H9 (cell line): ENCODE data around the gene MEIS2. TPM values are rescaled to one million over a fixed set of nuclear protein-coding genes. Genes with fewer than 3 reads are reported as not detected.

Experiments used
- DNase-seq: peaks from one replicate; pipeline ENCODE4 v3.0.0-alpha.2; 2017
- H2AFZ ChIP-seq: one replicate; pipeline ENCODE4 v1.6.1; 2013; ENCODE audit warnings: mild to moderate bottlenecking, low read length, control low read depth, moderate library complexity
- H2AK5ac ChIP-seq: 2 replicates; pipeline ENCODE4 v1.6.1; 2013; ENCODE audit warnings: low read length, control low read depth, mixed read lengths; ENCODE audit not compliant: insufficient read length
- H2BK120ac ChIP-seq: one replicate; pipeline ENCODE4 v1.6.1; 2013; ENCODE audit warnings: low read depth, mild to moderate bottlenecking, low read length, control low read depth, inconsistent platforms; ENCODE audit not compliant: poor library complexity, severe bottlenecking
- H2BK12ac ChIP-seq: 2 replicates; pipeline ENCODE4 v1.6.1; 2013; ENCODE audit warnings: low read length, control low read depth, mixed read lengths, low read depth; ENCODE audit not compliant: insufficient read length
- H2BK15ac ChIP-seq: 2 replicates; pipeline ENCODE4 v1.6.1; 2013; ENCODE audit warnings: low read depth, low read length, control low read depth
- H2BK20ac ChIP-seq: one replicate; pipeline ENCODE4 v1.6.1; 2013; ENCODE audit warnings: low read depth, mild to moderate bottlenecking, low read length, control low read depth, inconsistent platforms; ENCODE audit not compliant: poor library complexity, severe bottlenecking
- H2BK5ac ChIP-seq: 2 replicates; pipeline ENCODE4 v1.6.1; 2013; ENCODE audit warnings: low read length, control low read depth, mixed read lengths; ENCODE audit not compliant: insufficient read length
- H3K14ac ChIP-seq: 2 replicates; pipeline ENCODE4 v1.6.1; 2013; ENCODE audit warnings: low read length, control low read depth; ENCODE audit not compliant: insufficient read depth
- H3K18ac ChIP-seq: 2 replicates; pipeline ENCODE4 v1.6.1; 2013; ENCODE audit warnings: low read depth, mild to moderate bottlenecking, mixed read lengths, low read length, control low read depth; ENCODE audit not compliant: insufficient read length
- H3K23ac ChIP-seq: 2 replicates; pipeline ENCODE4 v1.6.1; 2013; ENCODE audit warnings: low read length, control low read depth, mixed read lengths, low read depth; ENCODE audit not compliant: insufficient read length
- H3K23me2 ChIP-seq: 2 replicates; pipeline ENCODE4 v1.6.1; 2013; ENCODE audit warnings: low read depth, mild to moderate bottlenecking, mixed read lengths, low read length, control low read depth; ENCODE audit not compliant: insufficient read length, poor library complexity, severe bottlenecking
- H3K27ac ChIP-seq: 2 replicates; pipeline ENCODE4 v1.5.1; 2013; ENCODE audit warnings: low read length, control low read depth, mixed read lengths, low read depth; ENCODE audit not compliant: insufficient read length
- H3K27me3 ChIP-seq: 2 replicates; pipeline ENCODE4 v1.6.1; 2013; ENCODE audit warnings: low read length, control low read depth, inconsistent platforms; ENCODE audit not compliant: insufficient read depth
- H3K4ac ChIP-seq: 2 replicates; pipeline ENCODE4 v1.6.1; 2013; ENCODE audit warnings: low read depth, mild to moderate bottlenecking, control low read depth, inconsistent platforms, low read length, moderate library complexity
- H3K4me1 ChIP-seq: 2 replicates; pipeline ENCODE4 v1.6.1; 2013; ENCODE audit warnings: low read length, control low read depth, inconsistent platforms; ENCODE audit not compliant: insufficient read depth
- H3K4me2 ChIP-seq: 2 replicates; pipeline ENCODE4 v1.6.1; 2013; ENCODE audit warnings: low read length, control low read depth, mixed read lengths; ENCODE audit not compliant: insufficient read length, insufficient read depth
- H3K56ac ChIP-seq: 2 replicates; pipeline ENCODE4 v1.6.1; 2013; ENCODE audit warnings: low read depth, mild to moderate bottlenecking, mixed read lengths, low read length, control low read depth; ENCODE audit not compliant: insufficient read length
- H3K79me1 ChIP-seq: 2 replicates; pipeline ENCODE4 v1.6.1; 2013; ENCODE audit warnings: low read depth, mild to moderate bottlenecking, moderate library complexity, low read length, control low read depth, inconsistent platforms; ENCODE audit not compliant: insufficient read depth, poor library complexity, severe bottlenecking
- H3K79me2 ChIP-seq: 2 replicates; pipeline ENCODE4 v1.6.1; 2013; ENCODE audit warnings: low read length, control low read depth, inconsistent platforms; ENCODE audit not compliant: insufficient read depth
- H3K9ac ChIP-seq: 2 replicates; pipeline ENCODE4 v1.6.1; 2013; ENCODE audit warnings: low read length, control low read depth, mixed read lengths; ENCODE audit not compliant: insufficient read length; ENCODE audit errors: extremely low read depth
- H3K9me3 ChIP-seq: one replicate; pipeline ENCODE4 v1.6.1; 2013; ENCODE audit warnings: low read depth, low read length, inconsistent platforms; ENCODE audit not compliant: control insufficient read depth
- H3T11ph ChIP-seq: one replicate; pipeline ENCODE4 v1.6.1; 2013; ENCODE audit warnings: mild to moderate bottlenecking, low read length, control low read depth, inconsistent platforms
- H4K20me1 ChIP-seq: one replicate; pipeline ENCODE4 v1.6.1; 2013; ENCODE audit not compliant: control insufficient read depth, insufficient read length, insufficient read depth
- H4K5ac ChIP-seq: 2 replicates; pipeline ENCODE4 v1.6.1; 2013; ENCODE audit warnings: low read depth, mild to moderate bottlenecking, mixed read lengths, low read length, control low read depth; ENCODE audit not compliant: insufficient read length
- H4K8ac ChIP-seq: replicated peaks from 2 replicates; pipeline ENCODE4 v1.6.1; 2013; ENCODE audit warnings: low read length, control low read depth, mixed read lengths, low read depth; ENCODE audit not compliant: insufficient read length
- H4K91ac ChIP-seq: 2 replicates; pipeline ENCODE4 v1.6.1; 2013; ENCODE audit warnings: low read depth, mild to moderate bottlenecking, moderate library complexity, mixed read lengths, low read length, control low read depth; ENCODE audit not compliant: insufficient read length
- H3K27ac Mint-ChIP-seq, 3 experiments: 2 replicates in 2 of 3; 3 replicates in 1 of 3; pipeline ENCODE4 v1.8.0; 2020 to 2021; ENCODE audit warnings: mixed read lengths in 3 of 3, mild to moderate bottlenecking in 1 of 3, moderate library complexity in 1 of 3
- H3K27me3 Mint-ChIP-seq: 2 replicates; pipeline ENCODE4 v1.8.0; 2021; ENCODE audit warnings: low read depth, mild to moderate bottlenecking, moderate library complexity, mixed read lengths
- H3K36me3 Mint-ChIP-seq, 3 experiments: 2 replicates in 2 of 3; 3 replicates in 1 of 3; pipeline ENCODE4 v1.8.0; 2020 to 2021; ENCODE audit warnings: low read depth in 3 of 3, mixed read lengths in 3 of 3; ENCODE audit not compliant: insufficient read depth in 1 of 3
- H3K4me1 Mint-ChIP-seq, 2 experiments: 2 replicates each; pipeline ENCODE4 v1.8.0; 2020; ENCODE audit warnings: mixed read lengths in 2 of 2
- H3K4me3 Mint-ChIP-seq, 2 experiments: 2 replicates in 1 of 2; 3 replicates in 1 of 2; pipeline ENCODE4 v1.8.0; 2020 to 2021; ENCODE audit warnings: mild to moderate bottlenecking in 2 of 2, mixed read lengths in 2 of 2, moderate library complexity in 1 of 2
- H3K9me3 Mint-ChIP-seq, 2 experiments: 2 replicates in 1 of 2; 3 replicates in 1 of 2; pipeline ENCODE4 v1.8.0; 2020; ENCODE audit warnings: mild to moderate bottlenecking in 2 of 2, mixed read lengths in 2 of 2, moderate library complexity in 1 of 2
- WGBS: extraction: QIAGEN DNeasy Blood & Tissue Kit; methylation state at CpG from one replicate; pipeline ENCODE4 v1.1.7; 2013; ENCODE audit warnings: missing lambda C conversion rate, low lambda C conversion rate, mixed read lengths; ENCODE audit not compliant: insufficient read length; ENCODE audit errors: extremely low coverage; 5-methylcytosine and 5-hydroxymethylcytosine counted together
- total RNA-seq: library from RNA; stranded (reverse); gene quantifications from 2 replicates; pipeline ENCODE4 v1.2.1, GENCODE V29; 2021
- TF ChIP-seq, protein P1 (sequence below): fragments of 200-600 bp; sonication (generic); conservative IDR thresholded peaks from 3 replicates; pipeline ENCODE4 v1.8.0; 2021; ENCODE audit warnings: antibody characterized with exemption, mild to moderate bottlenecking

The MEIS2 gene
- total RNA-seq, 1 experiment from 2014 or later: 0.35 TPM

DNA sequence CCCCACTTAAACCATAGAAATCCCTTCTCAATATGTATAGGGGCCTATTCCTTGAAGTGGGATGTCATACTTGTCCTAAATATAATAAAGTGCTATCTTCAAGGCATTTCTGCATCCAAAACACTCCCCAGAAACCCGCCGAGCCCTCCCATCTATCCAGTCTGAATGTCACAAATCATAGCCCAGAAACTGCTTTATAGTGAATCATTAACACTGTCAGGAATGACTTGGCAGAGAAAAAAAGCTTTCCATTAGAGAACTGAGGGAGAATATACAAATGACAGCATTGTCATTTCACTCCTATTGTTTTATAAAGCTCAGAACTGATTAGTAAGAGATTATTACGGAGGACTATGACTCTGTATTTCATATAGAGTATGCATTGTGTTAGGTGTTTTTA, 48.4 kb upstream of the MEIS2 start:
- H4K91ac ChIP-seq: no peak overlapping the region
- TF ChIP-seq, protein P1, sequence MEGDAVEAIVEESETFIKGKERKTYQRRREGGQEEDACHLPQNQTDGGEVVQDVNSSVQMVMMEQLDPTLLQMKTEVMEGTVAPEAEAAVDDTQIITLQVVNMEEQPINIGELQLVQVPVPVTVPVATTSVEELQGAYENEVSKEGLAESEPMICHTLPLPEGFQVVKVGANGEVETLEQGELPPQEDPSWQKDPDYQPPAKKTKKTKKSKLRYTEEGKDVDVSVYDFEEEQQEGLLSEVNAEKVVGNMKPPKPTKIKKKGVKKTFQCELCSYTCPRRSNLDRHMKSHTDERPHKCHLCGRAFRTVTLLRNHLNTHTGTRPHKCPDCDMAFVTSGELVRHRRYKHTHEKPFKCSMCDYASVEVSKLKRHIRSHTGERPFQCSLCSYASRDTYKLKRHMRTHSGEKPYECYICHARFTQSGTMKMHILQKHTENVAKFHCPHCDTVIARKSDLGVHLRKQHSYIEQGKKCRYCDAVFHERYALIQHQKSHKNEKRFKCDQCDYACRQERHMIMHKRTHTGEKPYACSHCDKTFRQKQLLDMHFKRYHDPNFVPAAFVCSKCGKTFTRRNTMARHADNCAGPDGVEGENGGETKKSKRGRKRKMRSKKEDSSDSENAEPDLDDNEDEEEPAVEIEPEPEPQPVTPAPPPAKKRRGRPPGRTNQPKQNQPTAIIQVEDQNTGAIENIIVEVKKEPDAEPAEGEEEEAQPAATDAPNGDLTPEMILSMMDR: no peak
- no peak overlapping the region for H3K18ac ChIP-seq
- H3K36me3 Mint-ChIP-seq: peaks cover 0 to 9% (median 0%) of the 10 kb centered on the region in 3 experiments; a peak in 3 of 7 replicates
- no peak overlapping the region for H3K14ac ChIP-seq
- no peak overlapping the region for H3K27ac ChIP-seq
- no peaks in the 10 kb centered on the region for H3K79me1 ChIP-seq
- H2AK5ac ChIP-seq: no peak overlapping the region
- H3K9me3 ChIP-seq: no peaks in the 10 kb centered on the region
- no peak for DNase-seq
- no peak overlapping the region for H4K5ac ChIP-seq
- no peak overlapping the region for H3K56ac ChIP-seq
- H4K20me1 ChIP-seq: no peaks in the 10 kb centered on the region
- no peak overlapping the region for H3K4ac ChIP-seq
- H3K23me2 ChIP-seq: no peaks in the 10 kb centered on the region
- H2BK120ac ChIP-seq: no peak overlapping the region
- H3K9ac ChIP-seq: no peak overlapping the region
- peaks cover 20 to 28% of the 10 kb centered on the region in 2 experiments for H3K4me1 Mint-ChIP-seq
- H2AFZ ChIP-seq: no peak overlapping the region
- H3K27ac Mint-ChIP-seq: peak overlapping the region in 1 of 3 experiments; percentile 60; a peak in 1 of 7 replicates
- H3K9me3 Mint-ChIP-seq: peaks cover 0 to 7% of the 10 kb centered on the region in 2 experiments; a peak in 2 of 5 replicates
- no peak overlapping the region for H2BK5ac ChIP-seq
- H3K4me1 ChIP-seq: peaks cover 6% of the 10 kb centered on the region; the same call in 1 of the 2 replicates
- H3K79me2 ChIP-seq: no peaks in the 10 kb centered on the region
- H2BK15ac ChIP-seq: no peak overlapping the region
- WGBS: no CpG with 5 or more reads among the region's 3 CpGs
- no peak overlapping the region for H3K4me2 ChIP-seq
- H3T11ph ChIP-seq: no peak overlapping the region
- no peaks in the 10 kb centered on the region for H3K27me3 ChIP-seq
- H3K27me3 Mint-ChIP-seq: no peaks in the 10 kb centered on the region; the same call in 1 of the 2 replicates
- no peak overlapping the region for H3K23ac ChIP-seq
- no peak overlapping the region for H4K8ac ChIP-seq
- no peak overlapping the region for H3K4me3 Mint-ChIP-seq
- no peak overlapping the region for H2BK12ac ChIP-seq
- no peak overlapping the region for H2BK20ac ChIP-seq
